KMS-11 (cell line): ENCODE measurements around the gene MTHFR.

Experiments
- H2AFZ ChIP-seq: fragments of 200-600 bp; sonication (generic); 2 replicates; pipeline ENCODE4 v1.6.1; 2016; ENCODE audit warnings: antibody characterized with exemption, mixed run types, low read depth
- H3K27ac ChIP-seq: fragments of 200-600 bp; sonication (generic); 2 replicates; pipeline ENCODE4 v1.6.1; 2016; ENCODE audit warnings: mild to moderate bottlenecking, mixed run types
- H3K27me3 ChIP-seq: fragments of 200-600 bp; sonication (generic); 2 replicates; pipeline ENCODE4 v1.6.1; 2017; ENCODE audit warnings: mild to moderate bottlenecking, low read depth, mixed run types, moderate library complexity; ENCODE audit not compliant: insufficient read depth
- H3K36me3 ChIP-seq: fragments of 200-600 bp; sonication (generic); 2 replicates; pipeline ENCODE4 v1.6.1; 2017; ENCODE audit warnings: mild to moderate bottlenecking, mixed run types; ENCODE audit not compliant: insufficient read depth
- H3K4me1 ChIP-seq: fragments of 200-600 bp; sonication (generic); 2 replicates; pipeline ENCODE4 v1.6.1; 2016; ENCODE audit warnings: mild to moderate bottlenecking, low read depth, mixed run types; ENCODE audit not compliant: poor library complexity, severe bottlenecking
- H3K4me2 ChIP-seq: fragments of 200-600 bp; sonication (generic); 2 replicates; pipeline ENCODE4 v1.7.0; 2016; ENCODE audit warnings: mild to moderate bottlenecking, mixed run types
- H3K4me3 ChIP-seq: fragments of 200-600 bp; sonication (generic); IDR thresholded peaks from 2 replicates; pipeline ENCODE4 v1.6.1; 2017; ENCODE audit warnings: low read depth, low read length, mixed read lengths; ENCODE audit not compliant: insufficient read depth
- H3K79me2 ChIP-seq: fragments of 200-600 bp; sonication (generic); 2 replicates; pipeline ENCODE4 v1.6.1; 2016; ENCODE audit warnings: low read depth, mixed run types; ENCODE audit not compliant: insufficient read depth
- H3K9ac ChIP-seq: fragments of 200-600 bp; sonication (generic); 2 replicates; pipeline ENCODE4 v1.6.1; 2016; ENCODE audit warnings: mild to moderate bottlenecking, mixed run types
- H4K20me1 ChIP-seq: fragments of 200-600 bp; sonication (generic); 2 replicates; pipeline ENCODE4 v1.6.1; 2016; ENCODE audit warnings: mild to moderate bottlenecking, mixed run types; ENCODE audit not compliant: insufficient read depth
- CTCF ChIP-seq: fragments of 200-600 bp; sonication (generic); conservative IDR thresholded peaks from 2 replicates; pipeline ENCODE4 v1.6.1; 2017; ENCODE audit warnings: low read depth, mild to moderate bottlenecking, antibody characterized with exemption, low read length, moderate library complexity, mixed read lengths

Gene MTHFR

DNA sequence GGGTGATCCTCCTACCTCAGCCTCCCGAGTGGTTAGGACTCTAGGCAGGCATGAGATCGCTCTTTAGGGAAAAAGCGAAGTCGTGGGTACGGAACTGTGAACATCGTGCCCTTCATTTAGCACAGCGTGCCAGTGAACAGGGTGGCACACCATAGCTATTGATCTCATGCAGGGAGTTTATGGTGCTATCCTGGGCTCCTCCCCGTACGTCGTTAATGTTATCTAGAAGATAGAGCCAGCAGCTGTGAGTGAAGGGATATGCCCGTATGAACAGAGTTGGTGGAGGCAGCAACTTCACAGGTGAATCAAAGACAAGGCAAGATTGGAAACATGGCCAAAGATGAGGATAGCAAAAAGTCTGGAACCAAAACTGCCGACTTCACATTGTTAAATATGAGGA lies 11.4 kb upstream of the MTHFR start:
- Histone ChIP-seq H3K79me2 (no peaks in the 10 kb centered on the region), H3K4me3 (no peak overlapping the region), H3K27ac (no peak overlapping the region), H3K36me3 (no peaks in the 10 kb centered on the region), H3K4me2 (no peak overlapping the region), H4K20me1 (no peaks in the 10 kb centered on the region), H3K4me1 (no peaks in the 10 kb centered on the region), H3K9ac (no peak overlapping the region), H2AFZ (no peak overlapping the region), H3K27me3 (no peaks in the 10 kb centered on the region)
- TF ChIP-seq CTCF, result no peak

GRCh38 chr1:11813021-11813420 lies 7.3 kb upstream of the MTHFR start:
- Histone ChIP-seq H3K9ac (no peak overlapping the region), H3K27ac (no peak overlapping the region), H3K4me1 (peaks cover 8% of the 10 kb centered on the region), H3K36me3 (no peaks in the 10 kb centered on the region), H4K20me1 (no peaks in the 10 kb centered on the region), H3K27me3 (no peaks in the 10 kb centered on the region), H2AFZ (no peak overlapping the region), H3K4me2 (no peak overlapping the region), H3K79me2 (no peaks in the 10 kb centered on the region; the same call in 1 of the 2 replicates), H3K4me3 (no peak overlapping the region)
- no peak for TF ChIP-seq CTCF

DNA sequence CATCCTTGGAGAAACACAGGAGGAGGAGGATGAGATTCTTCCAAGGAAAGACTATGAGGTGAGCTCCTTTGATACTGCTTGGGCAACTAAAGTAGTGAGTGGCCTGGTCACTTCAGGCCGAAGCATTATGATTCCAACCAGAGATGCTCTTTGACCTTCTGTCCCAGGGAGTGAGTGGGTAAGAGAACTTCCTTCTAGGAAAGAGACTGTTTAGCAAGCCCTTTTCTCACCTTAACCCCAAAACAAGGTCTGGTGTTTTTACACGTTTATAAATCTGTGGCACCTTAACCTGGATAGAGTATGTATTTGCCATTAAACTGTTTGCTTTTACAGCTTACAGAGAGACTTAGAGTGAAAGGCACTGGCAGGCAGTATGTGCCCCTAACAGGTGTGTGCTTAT lies 1.4 kb upstream of the MTHFR start:
- Histone ChIP-seq H4K20me1 (no peaks in the 10 kb centered on the region), H3K4me2 (peak overlapping the region; percentile 91), H3K79me2 (no peaks in the 10 kb centered on the region; the same call in 1 of the 2 replicates), H3K27me3 (no peaks in the 10 kb centered on the region), H3K36me3 (no peaks in the 10 kb centered on the region), H3K9ac (no peak overlapping the region), H3K27ac (peak overlapping the region; percentile 44), H2AFZ (peak overlapping the region; percentile 27; the same call in 1 of the 2 replicates), H3K4me1 (peaks cover 40% of the 10 kb centered on the region), H3K4me3 (no peak overlapping the region)
- TF ChIP-seq CTCF, result no peak

DNA sequence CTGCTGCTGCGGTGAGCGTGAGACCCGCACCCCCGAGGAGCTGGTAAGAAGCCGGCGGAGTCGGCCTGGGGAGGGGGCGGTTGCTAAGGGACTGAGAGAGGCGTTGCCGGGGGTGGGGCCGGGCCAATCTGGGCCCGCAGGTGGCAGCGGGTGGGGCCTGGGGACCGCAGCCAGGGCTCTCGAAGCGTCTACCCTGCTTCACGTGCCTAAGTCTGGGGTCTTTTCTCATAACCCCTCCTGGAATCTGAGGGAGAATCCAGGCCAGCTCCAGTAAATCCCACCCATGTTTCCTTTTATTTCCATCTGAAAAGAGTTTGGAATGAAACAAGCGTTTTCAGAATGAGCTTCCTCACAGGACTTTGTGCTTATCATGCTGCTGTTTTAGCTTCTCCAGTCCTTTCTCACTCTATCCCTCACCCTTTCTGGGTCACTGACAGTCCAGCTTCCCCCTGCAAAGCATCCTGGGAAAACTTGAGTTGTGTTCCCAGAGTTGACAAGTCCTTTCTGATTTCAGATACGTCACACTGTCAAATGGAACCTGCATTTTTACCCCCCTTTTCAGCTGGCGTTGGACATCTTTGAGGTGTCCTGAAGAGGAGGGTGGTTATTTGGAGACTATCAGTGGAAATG lies 658 bp upstream of the MTHFR start:
- H3K79me2 ChIP-seq, result no peaks in the 10 kb centered on the region; the same call in 1 of the 2 replicates
- H3K27me3 ChIP-seq, result no peaks in the 10 kb centered on the region
- H2AFZ ChIP-seq, result peak overlapping the region; percentile 27; the same call in 1 of the 2 replicates
- H3K4me2 ChIP-seq, result peak overlapping the region; percentile 91
- no peaks in the 10 kb centered on the region for H3K36me3 ChIP-seq
- peak overlapping the region; percentile 54 for H3K4me3 ChIP-seq
- H3K4me1 ChIP-seq, result peaks cover 40% of the 10 kb centered on the region
- no peak for TF ChIP-seq CTCF
- peak overlapping the region; percentile 32; the same call in 1 of the 2 replicates for H3K9ac ChIP-seq
- H3K27ac ChIP-seq, result peak overlapping the region; percentile 44
- H4K20me1 ChIP-seq, result no peaks in the 10 kb centered on the region
